Mesothelial cell of epicardium (in vitro differentiated cells): ENCODE measurements around the gene SLC16A8. TPM values are rescaled to one million over a fixed set of nuclear protein-coding genes. Genes with fewer than 3 reads are reported as not detected.
"Not testable (repeated sequence)": the region's sequence is repeated elsewhere in the genome, so short reads cannot be mapped to it uniquely, and the experiment has no call there.

Source experiments
- DNase-seq, 2 experiments: peaks; one replicate each; pipeline ENCODE4 v3.0.0; 2021; ENCODE audit warnings: low spot score in 2 of 2; ENCODE audit not compliant: unreplicated experiment in 2 of 2
- H3K27ac Mint-ChIP-seq: 2 replicates; pipeline ENCODE4 v1.8.0; 2021; ENCODE audit warnings: mixed read lengths
- H3K27me3 Mint-ChIP-seq: 2 replicates; pipeline ENCODE4 v1.8.0; 2021; ENCODE audit warnings: low read depth, mixed read lengths
- H3K36me3 Mint-ChIP-seq: 2 replicates; pipeline ENCODE4 v1.8.0; 2021; ENCODE audit warnings: mixed read lengths
- H3K4me1 Mint-ChIP-seq: 2 replicates; pipeline ENCODE4 v1.8.0; 2021; ENCODE audit warnings: mixed read lengths
- H3K4me3 Mint-ChIP-seq: 2 replicates; pipeline ENCODE4 v1.8.0; 2021; ENCODE audit warnings: mild to moderate bottlenecking, moderate library complexity, mixed read lengths
- H3K9me3 Mint-ChIP-seq: 2 replicates; pipeline ENCODE4 v1.8.0; 2021; ENCODE audit warnings: mixed read lengths
- CTCF ChIP-seq: fragments of 200-600 bp; sonication (generic); IDR thresholded peaks from one replicate; pipeline ENCODE4 v1.5.0; 2021; ENCODE audit warnings: antibody characterized with exemption; ENCODE audit not compliant: unreplicated experiment
- total RNA-seq: library from RNA; stranded (reverse); gene quantifications from 3 replicates; pipeline ENCODE4 v1.2.1, GENCODE V29; 2021

Gene SLC16A8
- total RNA-seq, 1 donor from 2014 or later, result 0.60 TPM

- Mint-ChIP-seq H3K4me1 (no peaks in the 10 kb centered on the region), H3K36me3 (no peaks in the 10 kb centered on the region), H3K9me3 (no peaks in the 10 kb centered on the region), H3K27me3 (peaks cover 2% of the 10 kb centered on the region), H3K4me3 (no peak overlapping the region), H3K27ac (no peak overlapping the region)
- TF ChIP-seq CTCF, result no peak
- no peak for DNase-seq
Observed at GRCh38 chr22:38042488-38042790, 41.5 kb downstream of the SLC16A8 start.

GRCh38 chr22:38041760-38042487, 42.1 kb downstream of the SLC16A8 start:
- no peak overlapping the region for H3K27ac Mint-ChIP-seq
- H3K36me3 Mint-ChIP-seq, result no peaks in the 10 kb centered on the region
- no peaks in the 10 kb centered on the region for H3K4me1 Mint-ChIP-seq
- TF ChIP-seq CTCF, result no peak
- no peaks in the 10 kb centered on the region for H3K9me3 Mint-ChIP-seq
- H3K27me3 Mint-ChIP-seq, result no peaks in the 10 kb centered on the region
- no peak overlapping the region for H3K4me3 Mint-ChIP-seq
- no peak for DNase-seq

GRCh38 chr22:38040953-38041759, 42.8 kb downstream of the SLC16A8 start:
- DNase-seq, result no peak
- H3K4me3 Mint-ChIP-seq, result no peak overlapping the region
- TF ChIP-seq CTCF, result no peak
- H3K9me3 Mint-ChIP-seq, result no peaks in the 10 kb centered on the region
- H3K27ac Mint-ChIP-seq, result no peak overlapping the region
- no peaks in the 10 kb centered on the region for H3K27me3 Mint-ChIP-seq
- no peaks in the 10 kb centered on the region for H3K36me3 Mint-ChIP-seq
- H3K4me1 Mint-ChIP-seq, result no peaks in the 10 kb centered on the region

GRCh38 chr22:38038890-38039812, 44.8 kb downstream of the SLC16A8 start:
- TF ChIP-seq CTCF, result no peak
- no peak overlapping the region for H3K27ac Mint-ChIP-seq
- no peaks in the 10 kb centered on the region for H3K9me3 Mint-ChIP-seq
- H3K36me3 Mint-ChIP-seq, result no peaks in the 10 kb centered on the region
- no peak for DNase-seq
- H3K27me3 Mint-ChIP-seq, result no peaks in the 10 kb centered on the region
- peaks cover 8% of the 10 kb centered on the region for H3K4me1 Mint-ChIP-seq
- no peak overlapping the region for H3K4me3 Mint-ChIP-seq

- TF ChIP-seq CTCF, result no peak
- H3K9me3 Mint-ChIP-seq, result no peaks in the 10 kb centered on the region
- H3K4me3 Mint-ChIP-seq, result no peak overlapping the region
- peaks cover 11% of the 10 kb centered on the region for H3K4me1 Mint-ChIP-seq
- no peak for DNase-seq
- H3K27ac Mint-ChIP-seq, result no peak overlapping the region
- no peaks in the 10 kb centered on the region for H3K27me3 Mint-ChIP-seq
- no peaks in the 10 kb centered on the region for H3K36me3 Mint-ChIP-seq
Observed at GRCh38 chr22:38038426-38038825, 45.6 kb downstream of the SLC16A8 start.

GRCh38 chr22:38037367-38038150, 46.4 kb downstream of the SLC16A8 start:
- not testable (repeated sequence) for H3K36me3 Mint-ChIP-seq, H3K27me3 Mint-ChIP-seq, H3K9me3 Mint-ChIP-seq, DNase-seq, H3K4me3 Mint-ChIP-seq, H3K27ac Mint-ChIP-seq
- H3K4me1 Mint-ChIP-seq, result peaks cover 14% of the 10 kb centered on the region
